Esophagus squamous epithelium (tissue), 5 donors: ENCODE data around the gene TSHZ2. TPM values are rescaled to one million over a fixed set of nuclear protein-coding genes. Genes with fewer than 3 reads are reported as not detected.

Experiments
- DNase-seq: peaks from one replicate; lab custom pipeline; 2025; lab: John Stamatoyannopoulos, UW
- H3K27ac ChIP-seq, 4 donors: fragments of 200-600 bp; sonication (generic); one replicate each; pipeline ENCODE4 v1.5.1; 2016 to 2019; ENCODE audit warnings: mild to moderate bottlenecking in 1 of 4
- H3K27me3 ChIP-seq, 4 donors: fragments of 200-600 bp; sonication (generic); 1 replicate in 3 of 4; 2 replicates in 1 of 4; pipeline versions ENCODE4 v1.5.1 to v1.6.0; 2017 to 2021; ENCODE audit warnings: antibody characterized with exemption in 1 of 4
- H3K36me3 ChIP-seq, 3 donors: fragments of 200-600 bp; sonication (generic); one replicate each; pipeline ENCODE4 v1.5.1; 2016 to 2019
- H3K4me1 ChIP-seq, 3 donors: fragments of 200-600 bp; sonication (generic); one replicate each; pipeline ENCODE4 v1.5.1; 2017 to 2019
- H3K4me3 ChIP-seq, 4 donors: fragments of 200-600 bp; sonication (generic); 1 replicate in 3 of 4; 2 replicates in 1 of 4; pipeline ENCODE4 v1.5.1; 2016 to 2019; ENCODE audit warnings: mild to moderate bottlenecking in 2 of 4, moderate library complexity in 1 of 4
- H3K9me3 ChIP-seq, 3 donors: fragments of 200-600 bp; sonication (generic); one replicate each; pipeline ENCODE4 v1.5.1; 2016 to 2019
- POLR2A ChIP-seq, 4 donors: fragments of 450-650 bp; IDR thresholded peaks; one replicate each; pipeline ENCODE4 v1.6.1; 2017; ENCODE audit warnings: antibody characterized with exemption in 4 of 4, mild to moderate bottlenecking in 4 of 4, moderate library complexity in 3 of 4
- WGBS, 2 donors: methylation state at CpG; one replicate each; pipeline ENCODE4 v1.1.5; 2018; 5-methylcytosine and 5-hydroxymethylcytosine counted together
- intact Hi-C: fragments of 100-400 bp; cut with DNase I; formaldehyde crosslinking; loops from one replicate; pipeline ENCODE4 v1.15.0; 2022
- total RNA-seq, 4 donors: library from RNA; depleted of rRNA; stranded (reverse); fragments of >200 nt; gene quantifications; one replicate each; pipeline ENCODE4 v1.1.0, GENCODE V29; 2016
- TF ChIP-seq, protein P1 (sequence below), 6 experiments: fragments of 450-650 bp in 4 of 6; fragments of 200-600 bp in 2 of 6; sonication (generic) in 2 of 6; IDR thresholded peaks; one replicate each; pipeline ENCODE4 v1.5.1; 2016 to 2019; ENCODE audit warnings: antibody characterized with exemption in 6 of 6, mild to moderate bottlenecking in 4 of 6, moderate library complexity in 4 of 6
- donor health status: DM: yes; HTN: yes; CAD: no.

Gene TSHZ2
- total RNA-seq, 4 donors from 2014 or later, result 4.7 to 22.0 (median 12.9) TPM

- Histone ChIP-seq H3K27ac (no peak overlapping the region), H3K9me3 (no peaks in the 10 kb centered on the region), H3K4me1 (peaks cover 0 to 11% (median 0%) of the 10 kb centered on the region in 3 donors), H3K36me3 (no peaks in the 10 kb centered on the region), H3K27me3 (peaks cover 0 to 8% (median 0%) of the 10 kb centered on the region in 4 donors), H3K4me3 (no peak overlapping the region)
- intact Hi-C loops, result no loop called here
- TF ChIP-seq, protein P1, sequence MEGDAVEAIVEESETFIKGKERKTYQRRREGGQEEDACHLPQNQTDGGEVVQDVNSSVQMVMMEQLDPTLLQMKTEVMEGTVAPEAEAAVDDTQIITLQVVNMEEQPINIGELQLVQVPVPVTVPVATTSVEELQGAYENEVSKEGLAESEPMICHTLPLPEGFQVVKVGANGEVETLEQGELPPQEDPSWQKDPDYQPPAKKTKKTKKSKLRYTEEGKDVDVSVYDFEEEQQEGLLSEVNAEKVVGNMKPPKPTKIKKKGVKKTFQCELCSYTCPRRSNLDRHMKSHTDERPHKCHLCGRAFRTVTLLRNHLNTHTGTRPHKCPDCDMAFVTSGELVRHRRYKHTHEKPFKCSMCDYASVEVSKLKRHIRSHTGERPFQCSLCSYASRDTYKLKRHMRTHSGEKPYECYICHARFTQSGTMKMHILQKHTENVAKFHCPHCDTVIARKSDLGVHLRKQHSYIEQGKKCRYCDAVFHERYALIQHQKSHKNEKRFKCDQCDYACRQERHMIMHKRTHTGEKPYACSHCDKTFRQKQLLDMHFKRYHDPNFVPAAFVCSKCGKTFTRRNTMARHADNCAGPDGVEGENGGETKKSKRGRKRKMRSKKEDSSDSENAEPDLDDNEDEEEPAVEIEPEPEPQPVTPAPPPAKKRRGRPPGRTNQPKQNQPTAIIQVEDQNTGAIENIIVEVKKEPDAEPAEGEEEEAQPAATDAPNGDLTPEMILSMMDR (IDR thresholded peaks at IDR 0.05), result no peak
- no peak for TF ChIP-seq POLR2A (IDR thresholded peaks at IDR 0.05)
- 82 to 84% methylated on average over 8 of the region's 8 CpGs for WGBS, 2 donors
- DNase-seq, result no peak
Observed at GRCh38 chr20:53265304-53265875, 293.2 kb downstream of the TSHZ2 start.

- Histone ChIP-seq H3K36me3 (no peaks in the 10 kb centered on the region), H3K27me3 (peaks cover 0 to 8% (median 0%) of the 10 kb centered on the region in 4 donors), H3K27ac (no peak overlapping the region), H3K4me3 (no peak overlapping the region), H3K9me3 (no peaks in the 10 kb centered on the region), H3K4me1 (no peaks in the 10 kb centered on the region)
- no peak for DNase-seq
- intact Hi-C loops, result no loop called here
- TF ChIP-seq POLR2A (IDR thresholded peaks at IDR 0.05), result no peak
- TF ChIP-seq, protein P1 (IDR thresholded peaks at IDR 0.05), result no peak
- WGBS, 2 donors, result 76 to 87% methylated on average over 2 of the region's 2 CpGs
Observed at GRCh38 chr20:53269380-53269779, 297.2 kb downstream of the TSHZ2 start.

- Histone ChIP-seq H3K4me3 (no peak overlapping the region), H3K9me3 (no peaks in the 10 kb centered on the region), H3K27me3 (no peaks in the 10 kb centered on the region), H3K36me3 (no peaks in the 10 kb centered on the region), H3K4me1 (peaks cover 0 to 4% (median 0%) of the 10 kb centered on the region in 3 donors), H3K27ac (no peak overlapping the region)
- 97 to 100% methylated on average over 2 to 5 of the region's 5 CpGs for WGBS, 2 donors
- intact Hi-C loops, result no loop called here
- DNase-seq, result no peak
- TF ChIP-seq POLR2A (IDR thresholded peaks at IDR 0.05), result no peak
- TF ChIP-seq, protein P1 (IDR thresholded peaks at IDR 0.05), result no peak
Observed at GRCh38 chr20:53270792-53271375, 298.7 kb downstream of the TSHZ2 start.

DNA sequence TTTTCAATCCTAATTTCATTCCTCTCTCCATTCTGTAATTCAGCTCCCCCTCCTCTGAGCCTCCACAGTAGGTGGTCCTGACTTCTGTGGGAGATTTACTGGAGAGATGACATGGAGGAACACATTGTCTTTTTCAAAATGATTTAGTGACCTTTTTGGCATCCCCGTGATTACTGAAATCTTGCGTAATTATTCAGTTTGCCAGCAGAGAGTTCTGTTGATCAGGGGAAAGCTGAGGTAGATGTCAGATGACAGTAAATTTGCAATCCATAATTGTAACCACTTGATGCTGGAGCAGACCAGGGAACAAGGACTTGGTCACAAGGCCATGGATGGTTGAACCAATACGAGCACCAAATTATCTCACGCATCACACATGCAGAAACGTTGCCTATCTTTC is 302.2 kb downstream of the TSHZ2 start:
- 82 to 90% methylated on average over 4 to 5 of the region's 5 CpGs for WGBS, 2 donors
- intact Hi-C loops, result no loop called here
- DNase-seq, result no peak
- no peak for TF ChIP-seq POLR2A (IDR thresholded peaks at IDR 0.05)
- TF ChIP-seq, protein P1 (IDR thresholded peaks at IDR 0.05), result no peak
- Histone ChIP-seq H3K27ac (no peak overlapping the region), H3K4me1 (peaks cover 0 to 5% (median 0%) of the 10 kb centered on the region in 3 donors), H3K36me3 (no peaks in the 10 kb centered on the region), H3K9me3 (no peaks in the 10 kb centered on the region), H3K4me3 (no peak overlapping the region), H3K27me3 (no peaks in the 10 kb centered on the region)

DNA sequence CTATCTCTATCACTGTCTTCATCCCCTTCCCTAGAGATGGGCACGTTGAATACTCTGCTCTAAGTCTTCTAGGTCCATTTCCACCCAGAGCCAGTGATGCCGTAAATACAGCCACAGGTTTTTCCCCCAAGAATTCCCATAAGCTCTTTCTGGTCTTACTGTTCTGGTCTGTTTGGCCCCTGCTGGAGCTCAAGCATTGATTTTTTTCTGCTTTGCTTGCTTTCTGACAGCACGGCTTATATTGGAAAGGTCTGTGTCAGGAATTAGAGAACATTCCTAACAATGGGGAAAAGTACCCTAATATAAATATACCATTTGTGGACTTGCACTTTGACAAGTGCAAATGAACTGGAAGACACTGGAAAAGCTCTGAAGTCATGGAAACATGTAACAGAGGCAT is 302.6 kb downstream of the TSHZ2 start:
- Histone ChIP-seq H3K4me1 (peaks cover 0 to 5% (median 0%) of the 10 kb centered on the region in 3 donors), H3K36me3 (no peaks in the 10 kb centered on the region), H3K4me3 (no peak overlapping the region), H3K9me3 (no peaks in the 10 kb centered on the region), H3K27ac (no peak overlapping the region), H3K27me3 (no peaks in the 10 kb centered on the region)
- WGBS, 2 donors, result 73 to 78% methylated on average over 3 of the region's 3 CpGs
- intact Hi-C loops, result no loop called here
- DNase-seq, result no peak
- TF ChIP-seq POLR2A (IDR thresholded peaks at IDR 0.05), result no peak
- TF ChIP-seq, protein P1 (IDR thresholded peaks at IDR 0.05), result no peak
